Measurements from ENCODE around the gene TMEM132E.

TMEM132E gene

GRCh38 chr17:34606763-34607162 lies 27.4 kb downstream of the TMEM132E start:
- no peak for TF ChIP-seq CTCF (conservative IDR thresholded peaks at IDR 0.05; ENCODE audit: low read length)
- no peak for DNase-seq (ENCODE audit: low read depth)
- no peak overlapping the region for H3K4me3 ChIP-seq (ENCODE audit: low read length)

GRCh38 chr17:34607917-34608316 lies 28.5 kb downstream of the TMEM132E start:
- no peak overlapping the region for H3K4me3 ChIP-seq (ENCODE audit: low read length)
- DNase-seq (ENCODE audit: low read depth) = no peak
- no peak for TF ChIP-seq CTCF (conservative IDR thresholded peaks at IDR 0.05; ENCODE audit: low read length)

GRCh38 chr17:34609210-34609609 lies 29.8 kb downstream of the TMEM132E start:
- no peak for DNase-seq (ENCODE audit: low read depth)
- H3K4me3 ChIP-seq (ENCODE audit: low read length) = no peak overlapping the region
- no peak for TF ChIP-seq CTCF (conservative IDR thresholded peaks at IDR 0.05; ENCODE audit: low read length)

- no peak for DNase-seq (ENCODE audit: low read depth)
- no peak for TF ChIP-seq CTCF (conservative IDR thresholded peaks at IDR 0.05; ENCODE audit: low read length)
- H3K4me3 ChIP-seq (ENCODE audit: low read length) = no peak overlapping the region
Measured at GRCh38 chr17:34610039-34610438, 30.7 kb downstream of the TMEM132E start.

- no peak for TF ChIP-seq CTCF (conservative IDR thresholded peaks at IDR 0.05; ENCODE audit: low read length)
- no peak overlapping the region for H3K4me3 ChIP-seq (ENCODE audit: low read length)
- no peak for DNase-seq (ENCODE audit: low read depth)
Measured at GRCh38 chr17:34610506-34610905, 31.1 kb downstream of the TMEM132E start.

GRCh38 chr17:34613064-34614019 lies 34.0 kb downstream of the TMEM132E start:
- no peak overlapping the region for H3K4me3 ChIP-seq (ENCODE audit: low read length)
- TF ChIP-seq CTCF (conservative IDR thresholded peaks at IDR 0.05; ENCODE audit: low read length) = no peak
- no peak for DNase-seq (ENCODE audit: low read depth)

- DNase-seq (ENCODE audit: low read depth) = no peak
- no peak overlapping the region for H3K4me3 ChIP-seq (ENCODE audit: low read length)
- no peak for TF ChIP-seq CTCF (conservative IDR thresholded peaks at IDR 0.05; ENCODE audit: low read length)
Measured at GRCh38 chr17:34614698-34615097, 35.3 kb downstream of the TMEM132E start.
